NB4 (cell line): ENCODE data around the gene KDM4C.

Source experiments
- CTCF ChIP-seq: IDR thresholded peaks from one replicate; pipeline ENCODE4 v1.5.1; 2012; ENCODE audit warnings: low read depth, low read length
- MAX ChIP-seq: IDR thresholded peaks from 2 replicates; pipeline ENCODE4 v1.6.1; 2011; ENCODE audit warnings: low read depth, low read length
- MYC ChIP-seq: IDR thresholded peaks from 2 replicates; pipeline ENCODE4 v1.6.1; 2011; ENCODE audit warnings: low read depth, low read length
- POLR2A ChIP-seq: IDR thresholded peaks from 2 replicates; pipeline ENCODE4 v1.6.1; 2011; ENCODE audit warnings: mild to moderate bottlenecking; ENCODE audit not compliant: insufficient read length; ENCODE audit errors: extremely low read depth

GRCh38 chr9:7085357-7085756 lies 327.6 kb downstream of the KDM4C start:
- TF ChIP-seq CTCF (no peak), MAX (no peak), POLR2A (no peak), MYC (no peak)
